Stomach (tissue), 9 donors: ENCODE data around the gene UNC5B. TPM values are rescaled to one million over a fixed set of nuclear protein-coding genes. Genes with fewer than 3 reads are reported as not detected.

Experiments used
- DNase-seq, 2 donors: peaks; one replicate each; pipeline versions ENCODE4 v3.0.0 to v3.0.0-alpha.2; 2013 to 2019
- H3K27ac ChIP-seq, 5 donors: fragments of 200-600 bp in 4 of 5; sonication (generic) in 4 of 5; one replicate each; pipeline ENCODE4 v1.5.1; 2013 to 2019; ENCODE audit warnings: mild to moderate bottlenecking in 1 of 5, moderate library complexity in 1 of 5
- H3K27me3 ChIP-seq, 3 donors: fragments of 200-600 bp; sonication (generic); one replicate each; pipeline ENCODE4 v1.5.1; 2017 to 2019; ENCODE audit warnings: mixed run types in 1 of 3
- H3K36me3 ChIP-seq, 4 donors: fragments of 200-600 bp; sonication (generic); 1 replicate in 3 of 4; 2 replicates in 1 of 4; pipeline ENCODE4 v1.5.1; 2016 to 2019
- H3K4me1 ChIP-seq, 4 donors: fragments of 200-600 bp; sonication (generic); one replicate each; pipeline ENCODE4 v1.5.1; 2016 to 2019
- H3K4me3 ChIP-seq, 4 donors: fragments of 200-600 bp; sonication (generic) in 3 of 4; one replicate each; pipeline ENCODE4 v1.5.1; 2016 to 2019; ENCODE audit warnings: mild to moderate bottlenecking in 1 of 4
- H3K9me3 ChIP-seq, 4 donors: fragments of 200-600 bp; sonication (generic); one replicate each; pipeline ENCODE4 v1.5.1; 2016 to 2019
- CTCF ChIP-seq, 7 experiments: fragments of 450-650 bp in 4 of 7; fragments of 200-600 bp in 3 of 7; sonication (generic) in 3 of 7; IDR thresholded peaks; one replicate each; pipeline ENCODE4 v1.5.1; 2016 to 2019; ENCODE audit warnings: antibody characterized with exemption in 7 of 7, control low read depth in 2 of 7, mild to moderate bottlenecking in 1 of 7
- EP300 ChIP-seq: sonication (generic); formaldehyde crosslinking; IDR thresholded peaks from one replicate; pipeline ENCODE4 v1.6.1; 2017; ENCODE audit warnings: antibody characterized with exemption
- POLR2A ChIP-seq, 4 donors: fragments of 450-650 bp; IDR thresholded peaks; one replicate each; pipeline ENCODE4 v1.6.1; 2016; ENCODE audit warnings: antibody characterized with exemption in 4 of 4, control low read depth in 2 of 4, mild to moderate bottlenecking in 1 of 4, moderate library complexity in 1 of 4
- POLR2AphosphoS5 ChIP-seq, 3 donors: sonication (generic); formaldehyde crosslinking; IDR thresholded peaks; one replicate each; pipeline ENCODE4 v1.6.1; 2016; ENCODE audit warnings: antibody characterized with exemption in 3 of 3
- WGBS, 5 donors: extraction: QIAGEN DNeasy Blood & Tissue Kit in 3 of 5; methylation state at CpG; one replicate each; pipeline versions ENCODE4 v1.1.5 to v1.1.7; 2013 to 2018; 5-methylcytosine and 5-hydroxymethylcytosine counted together
- intact Hi-C: fragments of 100-400 bp; cut with DNase I; formaldehyde crosslinking; loops from one replicate; pipeline ENCODE4 v1.15.1; 2023; ENCODE audit warnings: low total_unique reads
- polyA plus RNA-seq, 3 donors: library from polyadenylated mRNA; stranded (reverse); fragments of 200-250 nt; gene quantifications; one replicate each; pipeline ENCODE4 v1.2.3, GENCODE V29; 2013
- total RNA-seq, 5 donors: library from RNA; depleted of rRNA; stranded (reverse); fragments of >200 nt; gene quantifications; one replicate each; pipeline versions ENCODE4 v1.1.0 to v1.2.3, GENCODE V29; 2014 to 2016
- donor health status: healthy with polysubstance abuse.
- donor health status: Bipolar disorder and iron deficiency.
- donor health status: healthy.

Gene UNC5B
- total and polyA plus RNA-seq, 8 donors: 1.4 to 42.9 (median 5.7) TPM

- TF ChIP-seq POLR2AphosphoS5 (IDR thresholded peaks at IDR 0.05): no peak
- TF ChIP-seq CTCF (IDR thresholded peaks at IDR 0.05): no peak
- TF ChIP-seq EP300: no peak
- TF ChIP-seq POLR2A (IDR thresholded peaks at IDR 0.05): no peak
- 69 to 81% (median 75%) methylated on average over 3 of the region's 3 CpGs for WGBS, 5 donors
- intact Hi-C loops: no loop called here
- Histone ChIP-seq H3K4me1 (peaks cover 18 to 63% (median 61%) of the 10 kb centered on the region in 4 donors), H3K36me3 (no peaks in the 10 kb centered on the region), H3K4me3 (no peak overlapping the region), H3K9me3 (no peaks in the 10 kb centered on the region), H3K27me3 (no peaks in the 10 kb centered on the region), H3K27ac (no peak overlapping the region)
- no peak for DNase-seq
Observed at GRCh38 chr10:71233482-71233892, 21.1 kb downstream of the UNC5B start.

GRCh38 chr10:71234004-71234894 is 21.9 kb downstream of the UNC5B start:
- no peak for DNase-seq
- H3K27ac ChIP-seq: peak overlapping the region in 2 of 5 donors; percentile 25 to 58
- intact Hi-C loops: no loop called here
- no peaks in the 10 kb centered on the region for H3K9me3 ChIP-seq
- no peak for TF ChIP-seq EP300
- TF ChIP-seq CTCF (IDR thresholded peaks at IDR 0.05): no peak
- no peak for TF ChIP-seq POLR2A (IDR thresholded peaks at IDR 0.05)
- no peak for TF ChIP-seq POLR2AphosphoS5 (IDR thresholded peaks at IDR 0.05)
- H3K27me3 ChIP-seq: no peaks in the 10 kb centered on the region
- no peaks in the 10 kb centered on the region for H3K36me3 ChIP-seq
- peaks cover 18 to 63% (median 58%) of the 10 kb centered on the region in 4 donors for H3K4me1 ChIP-seq
- no peak overlapping the region for H3K4me3 ChIP-seq
- 70 to 73% (median 72%) methylated on average over 7 to 10 of the region's 10 CpGs for WGBS, 5 donors

- 36 to 56% (median 46%) methylated on average over 12 to 16 of the region's 16 CpGs for WGBS, 5 donors
- Histone ChIP-seq H3K9me3 (no peaks in the 10 kb centered on the region), H3K27ac (peak overlapping the region in 2 of 5 donors; percentile 25 to 58), H3K4me3 (no peak overlapping the region), H3K36me3 (no peaks in the 10 kb centered on the region), H3K27me3 (no peaks in the 10 kb centered on the region), H3K4me1 (peaks cover 18 to 61% (median 54%) of the 10 kb centered on the region in 4 donors)
- peak in 1 of 2 donors; percentile 72 for DNase-seq
- TF ChIP-seq CTCF (IDR thresholded peaks at IDR 0.05) (no peak), POLR2A (IDR thresholded peaks at IDR 0.05) (no peak), EP300 (no peak), POLR2AphosphoS5 (IDR thresholded peaks at IDR 0.05) (no peak)
- intact Hi-C loops: no loop called here
Observed at GRCh38 chr10:71234970-71235685, 22.8 kb downstream of the UNC5B start.

GRCh38 chr10:71235808-71236207 is 23.4 kb downstream of the UNC5B start:
- no peak for TF ChIP-seq EP300
- TF ChIP-seq POLR2AphosphoS5 (IDR thresholded peaks at IDR 0.05): no peak
- TF ChIP-seq POLR2A (IDR thresholded peaks at IDR 0.05): no peak
- no peak for TF ChIP-seq CTCF (IDR thresholded peaks at IDR 0.05)
- H3K27me3 ChIP-seq: no peaks in the 10 kb centered on the region
- peaks cover 18 to 61% (median 51%) of the 10 kb centered on the region in 4 donors for H3K4me1 ChIP-seq
- intact Hi-C loops: no loop called here
- no peak overlapping the region for H3K4me3 ChIP-seq
- H3K36me3 ChIP-seq: no peaks in the 10 kb centered on the region
- no peaks in the 10 kb centered on the region for H3K9me3 ChIP-seq
- peak overlapping the region in 2 of 5 donors; percentile 25 to 58 for H3K27ac ChIP-seq
- WGBS, 5 donors: 83 to 93% (median 90%) methylated on average over 4 to 7 of the region's 7 CpGs
- no peak for DNase-seq
